Karpas-422 (cell line): ENCODE results near the gene NEO1. TPM values are rescaled to one million over a fixed set of nuclear protein-coding genes. Genes with fewer than 3 reads are reported as not detected.

Experiments used
- DNase-seq: peaks from one replicate; pipeline ENCODE4 v3.0.0-alpha.2; 2015
- H2AFZ ChIP-seq: fragments of 200-600 bp; sonication (generic); 2 replicates; pipeline ENCODE4 v1.6.1; 2014; ENCODE audit warnings: antibody characterized with exemption, low read length, mixed read lengths
- H3K27ac ChIP-seq: fragments of 200-600 bp; sonication (generic); 2 replicates; pipeline ENCODE4 v1.5.1; 2014; ENCODE audit warnings: mild to moderate bottlenecking, low read length, moderate library complexity
- H3K27me3 ChIP-seq: fragments of 200-600 bp; sonication (generic); 2 replicates; pipeline ENCODE4 v1.6.1; 2014; ENCODE audit warnings: low read length, mixed read lengths
- H3K36me3 ChIP-seq: fragments of 200-600 bp; sonication (generic); 2 replicates; pipeline ENCODE4 v1.6.1; 2014; ENCODE audit warnings: low read length, mixed read lengths; ENCODE audit not compliant: insufficient read depth
- H3K4me1 ChIP-seq: fragments of 200-600 bp; sonication (generic); 2 replicates; pipeline ENCODE4 v1.6.1; 2014; ENCODE audit warnings: mild to moderate bottlenecking, low read length, mixed read lengths
- H3K4me2 ChIP-seq: fragments of 200-600 bp; sonication (generic); 2 replicates; pipeline ENCODE4 v1.6.1; 2014; ENCODE audit warnings: low read length, low read depth, mild to moderate bottlenecking; ENCODE audit not compliant: poor library complexity, severe bottlenecking
- H3K4me3 ChIP-seq: fragments of 200-600 bp; sonication (generic); 2 replicates; pipeline ENCODE4 v1.5.1; 2014; ENCODE audit warnings: mild to moderate bottlenecking, antibody characterized with exemption, low read length, mixed read lengths
- H3K79me2 ChIP-seq: fragments of 200-600 bp; sonication (generic); 2 replicates; pipeline ENCODE4 v1.6.1; 2014; ENCODE audit warnings: mild to moderate bottlenecking, low read length, mixed read lengths
- H3K9ac ChIP-seq: fragments of 200-600 bp; sonication (generic); 2 replicates; pipeline ENCODE4 v1.6.0; 2014; ENCODE audit warnings: low read length
- H3K9me2 ChIP-seq: fragments of 200-600 bp; sonication (generic), shearing (Covaris generic); replicated peaks from 2 replicates; pipeline ENCODE4 v1.6.0; 2014; ENCODE audit warnings: mild to moderate bottlenecking, low read length, moderate library complexity; ENCODE audit not compliant: insufficient read depth
- H3K9me3 ChIP-seq: fragments of 300-700, 200-600 bp; sonication (generic); 2 replicates; pipeline ENCODE4 v1.6.1; 2014; ENCODE audit warnings: low read length, mixed read lengths
- H4K20me1 ChIP-seq: fragments of 200-600 bp; sonication (generic); 2 replicates; pipeline ENCODE4 v1.6.1; 2014; ENCODE audit warnings: mild to moderate bottlenecking, antibody characterized with exemption, low read length, low read depth; ENCODE audit not compliant: insufficient read depth
- total RNA-seq: library from RNA; depleted of rRNA; stranded (reverse); fragments of >200 nt; shearing (Covaris generic); gene quantifications from 2 replicates; pipeline ENCODE4 v1.2.3, GENCODE V29; 2014; ENCODE audit warnings: low replicate concordance

The NEO1 gene
- total RNA-seq, 1 experiment from 2014 or later, result 7.6 TPM

GRCh38 chr15:73038220-73038619, 14.0 kb upstream of the NEO1 start:
- Histone ChIP-seq H3K27me3 (no peaks in the 10 kb centered on the region), H3K4me3 (no peak overlapping the region), H2AFZ (no peak overlapping the region), H3K4me1 (no peaks in the 10 kb centered on the region), H3K9ac (no peak overlapping the region), H3K9me2 (no peaks in the 10 kb centered on the region), H3K79me2 (no peaks in the 10 kb centered on the region), H3K36me3 (no peaks in the 10 kb centered on the region), H3K4me2 (no peak overlapping the region), H3K27ac (no peak overlapping the region), H4K20me1 (no peaks in the 10 kb centered on the region), H3K9me3 (no peaks in the 10 kb centered on the region)
- DNase-seq, result no peak

DNA sequence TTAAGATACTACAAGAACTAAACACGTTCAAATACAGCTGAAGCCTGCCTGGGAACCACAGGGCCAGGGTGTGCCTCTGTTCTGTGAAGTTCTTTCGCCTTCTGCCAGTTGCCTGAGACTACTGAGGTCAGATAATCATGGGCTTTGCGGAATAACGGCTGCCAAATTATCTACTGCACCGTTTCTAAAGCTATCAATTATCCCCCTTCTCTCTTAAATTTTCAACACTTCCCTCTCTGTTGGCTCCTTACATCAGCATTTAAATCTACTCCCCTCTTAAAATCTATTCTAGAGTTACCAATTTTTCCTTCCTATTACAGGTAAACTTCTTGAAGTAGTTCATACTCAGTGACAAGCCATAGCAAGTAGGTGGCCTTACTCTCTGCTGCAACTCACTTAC, 6.2 kb upstream of the NEO1 start:
- Histone ChIP-seq H3K4me2 (no peak overlapping the region), H4K20me1 (no peaks in the 10 kb centered on the region)

GRCh38 chr15:73047882-73048281, 4.4 kb upstream of the NEO1 start:
- no peak for DNase-seq
- H3K36me3 ChIP-seq, result no peaks in the 10 kb centered on the region
- no peaks in the 10 kb centered on the region for H3K9me2 ChIP-seq
- H3K4me2 ChIP-seq, result no peak overlapping the region
- H2AFZ ChIP-seq, result no peak overlapping the region
- peaks cover 4% of the 10 kb centered on the region for H3K4me1 ChIP-seq
- no peaks in the 10 kb centered on the region for H3K9me3 ChIP-seq
- no peaks in the 10 kb centered on the region for H3K79me2 ChIP-seq
- no peak overlapping the region for H3K27ac ChIP-seq
- no peak overlapping the region for H3K9ac ChIP-seq
- H3K4me3 ChIP-seq, result no peak overlapping the region
- H3K27me3 ChIP-seq, result no peaks in the 10 kb centered on the region
- no peaks in the 10 kb centered on the region for H4K20me1 ChIP-seq

More for the DNA sequence above, 6.2 kb upstream of the NEO1 start:
- no peaks in the 10 kb centered on the region for H3K9me2 ChIP-seq
- no peak for DNase-seq
- no peaks in the 10 kb centered on the region for H3K27me3 ChIP-seq
- H3K9me3 ChIP-seq, result no peaks in the 10 kb centered on the region
- no peak overlapping the region for H2AFZ ChIP-seq
- no peaks in the 10 kb centered on the region for H3K36me3 ChIP-seq
- no peaks in the 10 kb centered on the region; the same call in 1 of the 2 replicates for H3K4me1 ChIP-seq
- no peak overlapping the region for H3K4me3 ChIP-seq
- H3K79me2 ChIP-seq, result no peaks in the 10 kb centered on the region
- H3K27ac ChIP-seq, result no peak overlapping the region
- no peak overlapping the region for H3K9ac ChIP-seq

DNA sequence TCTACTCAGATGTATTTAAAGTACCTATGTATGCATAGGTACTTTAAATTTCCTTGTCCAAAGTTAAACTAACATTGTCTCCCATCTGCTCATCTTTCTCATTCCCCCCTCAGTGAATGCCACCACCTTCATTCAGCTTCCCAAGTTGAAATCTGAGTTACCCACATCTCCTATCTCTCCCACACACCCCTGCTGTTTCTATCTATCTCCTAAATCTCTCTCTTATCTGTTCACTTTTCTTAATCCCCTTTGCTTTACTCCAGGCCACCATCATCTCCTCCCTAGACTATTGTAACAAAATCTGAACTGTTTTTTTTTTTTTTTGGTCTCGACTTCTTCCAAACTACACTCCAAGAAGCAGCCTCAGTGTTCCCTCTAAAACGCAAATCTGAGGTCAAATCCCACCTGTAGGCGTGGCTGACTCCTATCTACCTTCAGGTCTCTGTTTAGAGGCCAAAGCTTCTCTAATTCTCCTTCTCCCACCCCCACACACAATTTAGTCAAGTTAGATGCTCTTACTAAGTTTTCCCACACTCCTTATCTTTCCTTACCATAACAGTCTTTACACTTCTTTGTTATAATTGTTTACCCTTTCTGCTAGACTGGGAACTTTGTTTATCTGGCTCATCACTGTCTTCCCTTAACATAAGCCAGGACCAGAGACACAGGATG, 3.5 kb upstream of the NEO1 start:
- Histone ChIP-seq H3K4me2 (no peak overlapping the region), H3K9ac (no peak overlapping the region), H3K9me3 (no peaks in the 10 kb centered on the region), H3K4me1 (peaks cover 12% of the 10 kb centered on the region), H4K20me1 (no peaks in the 10 kb centered on the region), H3K27me3 (no peaks in the 10 kb centered on the region), H2AFZ (no peak overlapping the region), H3K9me2 (no peaks in the 10 kb centered on the region), H3K79me2 (no peaks in the 10 kb centered on the region), H3K4me3 (no peak overlapping the region), H3K36me3 (no peaks in the 10 kb centered on the region), H3K27ac (no peak overlapping the region)
- DNase-seq, result no peak

- no peak overlapping the region for H3K4me3 ChIP-seq
- no peak for DNase-seq
- peaks cover 13% of the 10 kb centered on the region for H3K4me1 ChIP-seq
- no peak overlapping the region for H3K9ac ChIP-seq
- H3K4me2 ChIP-seq, result no peak overlapping the region
- H4K20me1 ChIP-seq, result no peaks in the 10 kb centered on the region
- no peaks in the 10 kb centered on the region for H3K36me3 ChIP-seq
- H3K27ac ChIP-seq, result no peak overlapping the region
- H3K9me3 ChIP-seq, result no peaks in the 10 kb centered on the region
- no peak overlapping the region for H2AFZ ChIP-seq
- H3K27me3 ChIP-seq, result no peaks in the 10 kb centered on the region
- no peaks in the 10 kb centered on the region for H3K79me2 ChIP-seq
- H3K9me2 ChIP-seq, result no peaks in the 10 kb centered on the region
These were observed 2.6 kb upstream of the NEO1 start for GRCh38 chr15:73049564-73050215.

DNA sequence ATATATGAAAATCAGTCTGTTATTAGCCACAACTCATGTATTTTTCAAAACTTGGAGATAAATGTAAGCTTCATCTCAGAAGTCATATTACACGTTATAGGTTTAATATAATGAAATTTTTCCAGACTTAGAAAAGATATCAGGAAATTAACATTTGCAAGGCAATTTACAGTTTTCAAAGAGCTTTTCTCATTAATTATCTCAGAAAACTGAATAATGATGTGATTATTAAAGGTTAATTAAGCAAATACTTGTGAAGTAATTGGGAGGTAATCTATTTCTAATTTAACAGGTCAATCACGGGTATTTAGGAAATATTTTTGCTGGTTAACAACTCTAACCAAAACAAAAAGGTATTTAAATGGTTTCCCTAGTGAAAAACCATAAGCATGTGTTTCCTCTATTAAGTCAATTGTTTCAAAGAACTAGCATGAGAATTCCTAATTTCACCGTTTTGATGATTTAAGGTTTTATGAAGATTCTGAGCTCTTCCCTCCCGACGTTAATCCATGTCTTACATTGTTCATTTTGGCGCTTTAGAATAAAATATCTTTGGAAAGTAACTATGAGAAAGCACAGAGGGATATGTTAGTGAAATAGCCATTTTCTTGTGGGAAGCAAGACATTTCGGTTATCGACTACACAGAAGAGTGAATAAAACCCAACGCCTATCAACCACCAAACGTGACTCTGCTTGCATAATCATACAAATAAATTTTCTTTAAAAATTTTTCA, 1.5 kb upstream of the NEO1 start:
- Histone ChIP-seq H3K27me3 (no peaks in the 10 kb centered on the region), H4K20me1 (no peaks in the 10 kb centered on the region), H3K9me2 (no peaks in the 10 kb centered on the region), H2AFZ (no peak overlapping the region), H3K36me3 (no peaks in the 10 kb centered on the region), H3K9me3 (no peaks in the 10 kb centered on the region), H3K4me1 (peaks cover 13% of the 10 kb centered on the region), H3K9ac (no peak overlapping the region; the same call in 1 of the 2 replicates), H3K4me3 (no peak overlapping the region), H3K27ac (no peak overlapping the region), H3K79me2 (no peaks in the 10 kb centered on the region), H3K4me2 (peak overlapping the region; percentile 84)
- DNase-seq, result no peak

- no peaks in the 10 kb centered on the region for H3K27me3 ChIP-seq
- peak overlapping the region; percentile 86 for H2AFZ ChIP-seq
- H3K79me2 ChIP-seq, result no peaks in the 10 kb centered on the region
- peak overlapping the region; percentile 84 for H3K4me2 ChIP-seq
- peak overlapping the region; percentile 74 for H3K9ac ChIP-seq
- no peak overlapping the region for H3K27ac ChIP-seq
- H3K36me3 ChIP-seq, result no peaks in the 10 kb centered on the region
- no peak for DNase-seq
- H3K9me3 ChIP-seq, result no peaks in the 10 kb centered on the region
- peak overlapping the region; percentile 72 for H3K4me3 ChIP-seq
- no peaks in the 10 kb centered on the region for H4K20me1 ChIP-seq
- H3K4me1 ChIP-seq, result peaks cover 13% of the 10 kb centered on the region
- no peaks in the 10 kb centered on the region for H3K9me2 ChIP-seq
These were observed 864 bp upstream of the NEO1 start for GRCh38 chr15:73051391-73051806.

GRCh38 chr15:73052653-73053397, 562 bp downstream of the NEO1 start:
- no peaks in the 10 kb centered on the region for H3K9me2 ChIP-seq
- DNase-seq, result no peak
- peak overlapping the region; percentile 67 for H3K9ac ChIP-seq
- H3K4me2 ChIP-seq, result peak overlapping the region; percentile 68
- no peaks in the 10 kb centered on the region for H3K79me2 ChIP-seq
- peaks cover 13% of the 10 kb centered on the region for H3K4me1 ChIP-seq
- H2AFZ ChIP-seq, result no peak overlapping the region
- no peak overlapping the region for H3K27ac ChIP-seq
- peak overlapping the region; percentile 71 for H3K4me3 ChIP-seq
- H4K20me1 ChIP-seq, result no peaks in the 10 kb centered on the region
- H3K36me3 ChIP-seq, result no peaks in the 10 kb centered on the region
- H3K9me3 ChIP-seq, result no peaks in the 10 kb centered on the region
- no peaks in the 10 kb centered on the region for H3K27me3 ChIP-seq
